HL-60 (cell line): ENCODE results near the gene METRN.

Source experiments
- GABPA ChIP-seq: IDR thresholded peaks from 2 replicates; pipeline ENCODE4 v1.6.1; 2012; ENCODE audit warnings: low read depth
- POLR2AphosphoS5 ChIP-seq: IDR thresholded peaks from 2 replicates; pipeline ENCODE4 v1.6.1; 2012; ENCODE audit warnings: low read depth
- SPI1 ChIP-seq: IDR thresholded peaks from 2 replicates; pipeline ENCODE4 v1.6.1; 2012; ENCODE audit warnings: low read depth, mild to moderate bottlenecking, borderline replicate concordance
- TF ChIP-seq, protein P1 (sequence below): IDR thresholded peaks from one replicate; pipeline ENCODE4 v1.5.1; 2011; ENCODE audit warnings: low read length, control low read depth, inconsistent platforms; ENCODE audit not compliant: insufficient read depth
- TF ChIP-seq, protein P2 (sequence below): IDR thresholded peaks from 2 replicates; pipeline ENCODE4 v1.6.1; 2012; ENCODE audit warnings: low read depth; ENCODE audit not compliant: insufficient replicate concordance

DNA sequence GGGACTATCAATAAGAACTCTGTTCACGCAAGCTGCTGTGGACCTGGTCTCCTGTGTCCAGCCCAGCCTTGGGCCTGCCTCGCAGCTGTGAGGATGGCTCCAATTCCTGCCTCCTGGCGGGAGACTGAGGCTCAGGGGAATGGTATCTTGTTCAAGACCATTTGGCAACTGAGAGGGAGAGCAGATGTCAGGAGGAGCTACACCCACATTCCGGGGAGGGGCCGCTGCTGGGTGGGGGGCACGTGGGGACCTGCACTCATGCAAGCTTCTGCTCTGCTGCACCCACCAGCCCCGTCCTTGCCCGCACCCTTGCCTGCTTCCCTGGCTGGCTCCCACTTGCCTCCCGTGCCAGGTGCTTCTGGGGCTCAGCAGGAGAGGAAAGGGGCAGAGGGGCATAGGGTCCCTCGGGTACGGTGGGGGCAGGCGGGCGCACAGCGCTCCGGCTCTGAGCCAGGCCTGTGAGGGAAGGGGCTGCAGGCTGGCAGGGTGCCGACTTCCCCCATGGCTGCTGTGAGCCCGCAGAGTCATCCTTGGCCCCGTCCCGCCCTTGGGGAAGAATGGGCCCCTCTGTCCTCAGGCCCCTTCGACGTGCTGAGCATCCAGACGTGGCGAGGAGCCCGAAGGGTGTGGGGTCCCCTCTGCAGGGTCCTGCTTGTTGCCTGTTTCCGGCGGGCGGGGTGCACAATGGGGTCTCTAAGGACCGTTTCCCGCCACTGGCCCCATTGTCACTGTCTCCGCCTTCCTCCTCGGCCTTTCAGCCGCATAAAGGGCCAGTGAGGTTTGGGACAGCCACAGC, 2.7 kb downstream of the METRN start:
- TF ChIP-seq, protein P1, sequence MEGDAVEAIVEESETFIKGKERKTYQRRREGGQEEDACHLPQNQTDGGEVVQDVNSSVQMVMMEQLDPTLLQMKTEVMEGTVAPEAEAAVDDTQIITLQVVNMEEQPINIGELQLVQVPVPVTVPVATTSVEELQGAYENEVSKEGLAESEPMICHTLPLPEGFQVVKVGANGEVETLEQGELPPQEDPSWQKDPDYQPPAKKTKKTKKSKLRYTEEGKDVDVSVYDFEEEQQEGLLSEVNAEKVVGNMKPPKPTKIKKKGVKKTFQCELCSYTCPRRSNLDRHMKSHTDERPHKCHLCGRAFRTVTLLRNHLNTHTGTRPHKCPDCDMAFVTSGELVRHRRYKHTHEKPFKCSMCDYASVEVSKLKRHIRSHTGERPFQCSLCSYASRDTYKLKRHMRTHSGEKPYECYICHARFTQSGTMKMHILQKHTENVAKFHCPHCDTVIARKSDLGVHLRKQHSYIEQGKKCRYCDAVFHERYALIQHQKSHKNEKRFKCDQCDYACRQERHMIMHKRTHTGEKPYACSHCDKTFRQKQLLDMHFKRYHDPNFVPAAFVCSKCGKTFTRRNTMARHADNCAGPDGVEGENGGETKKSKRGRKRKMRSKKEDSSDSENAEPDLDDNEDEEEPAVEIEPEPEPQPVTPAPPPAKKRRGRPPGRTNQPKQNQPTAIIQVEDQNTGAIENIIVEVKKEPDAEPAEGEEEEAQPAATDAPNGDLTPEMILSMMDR: no peak
- no peak for TF ChIP-seq SPI1
- TF ChIP-seq POLR2AphosphoS5: no peak
- TF ChIP-seq, protein P2, sequence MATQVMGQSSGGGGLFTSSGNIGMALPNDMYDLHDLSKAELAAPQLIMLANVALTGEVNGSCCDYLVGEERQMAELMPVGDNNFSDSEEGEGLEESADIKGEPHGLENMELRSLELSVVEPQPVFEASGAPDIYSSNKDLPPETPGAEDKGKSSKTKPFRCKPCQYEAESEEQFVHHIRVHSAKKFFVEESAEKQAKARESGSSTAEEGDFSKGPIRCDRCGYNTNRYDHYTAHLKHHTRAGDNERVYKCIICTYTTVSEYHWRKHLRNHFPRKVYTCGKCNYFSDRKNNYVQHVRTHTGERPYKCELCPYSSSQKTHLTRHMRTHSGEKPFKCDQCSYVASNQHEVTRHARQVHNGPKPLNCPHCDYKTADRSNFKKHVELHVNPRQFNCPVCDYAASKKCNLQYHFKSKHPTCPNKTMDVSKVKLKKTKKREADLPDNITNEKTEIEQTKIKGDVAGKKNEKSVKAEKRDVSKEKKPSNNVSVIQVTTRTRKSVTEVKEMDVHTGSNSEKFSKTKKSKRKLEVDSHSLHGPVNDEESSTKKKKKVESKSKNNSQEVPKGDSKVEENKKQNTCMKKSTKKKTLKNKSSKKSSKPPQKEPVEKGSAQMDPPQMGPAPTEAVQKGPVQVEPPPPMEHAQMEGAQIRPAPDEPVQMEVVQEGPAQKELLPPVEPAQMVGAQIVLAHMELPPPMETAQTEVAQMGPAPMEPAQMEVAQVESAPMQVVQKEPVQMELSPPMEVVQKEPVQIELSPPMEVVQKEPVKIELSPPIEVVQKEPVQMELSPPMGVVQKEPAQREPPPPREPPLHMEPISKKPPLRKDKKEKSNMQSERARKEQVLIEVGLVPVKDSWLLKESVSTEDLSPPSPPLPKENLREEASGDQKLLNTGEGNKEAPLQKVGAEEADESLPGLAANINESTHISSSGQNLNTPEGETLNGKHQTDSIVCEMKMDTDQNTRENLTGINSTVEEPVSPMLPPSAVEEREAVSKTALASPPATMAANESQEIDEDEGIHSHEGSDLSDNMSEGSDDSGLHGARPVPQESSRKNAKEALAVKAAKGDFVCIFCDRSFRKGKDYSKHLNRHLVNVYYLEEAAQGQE: no peak
- TF ChIP-seq GABPA: no peak
